SU-DHL-6 (cell line): ENCODE results near the gene PGAM2.
"Not testable (repeated sequence)": the region's sequence is repeated elsewhere in the genome, so short reads cannot be mapped to it uniquely, and the experiment has no call there.

Experiments used
- EZH2phosphoT487 ChIP-seq: fragments of 200-600 bp; sonication (generic), shearing (Covaris generic); conservative IDR thresholded peaks from 2 replicates; pipeline ENCODE4 v1.6.1; 2018; ENCODE audit warnings: mild to moderate bottlenecking, antibody characterized with exemption, low read length, moderate library complexity, mixed read lengths
- TF ChIP-seq, protein P1 (sequence below): fragments of 200-600 bp; sonication (generic); IDR thresholded peaks from one replicate; pipeline ENCODE4 v1.5.1; 2017; ENCODE audit warnings: antibody characterized with exemption, mild to moderate bottlenecking, low read length, moderate library complexity; ENCODE audit not compliant: insufficient read depth, poor library complexity, severe bottlenecking

DNA sequence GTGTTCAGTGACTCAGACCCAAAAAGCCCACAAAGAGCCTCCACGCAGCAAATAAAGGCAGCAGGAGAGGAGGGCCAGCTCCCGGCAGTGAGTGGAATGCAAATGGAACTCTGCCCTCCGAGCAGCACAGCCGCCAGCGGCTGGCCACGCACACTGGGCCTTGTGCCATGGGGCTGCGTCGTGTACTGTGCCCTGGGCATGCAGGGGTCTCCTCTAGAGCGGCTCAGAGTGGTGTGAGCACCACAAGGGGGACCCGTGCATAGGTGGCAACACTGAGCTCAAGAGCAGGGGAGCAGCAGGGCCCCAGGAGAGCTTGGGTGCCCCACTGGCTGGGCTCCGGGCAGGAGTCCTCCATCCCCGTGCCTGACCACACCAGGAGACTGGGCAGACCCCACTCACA, 50.3 kb downstream of the PGAM2 start:
- TF ChIP-seq, protein P1, sequence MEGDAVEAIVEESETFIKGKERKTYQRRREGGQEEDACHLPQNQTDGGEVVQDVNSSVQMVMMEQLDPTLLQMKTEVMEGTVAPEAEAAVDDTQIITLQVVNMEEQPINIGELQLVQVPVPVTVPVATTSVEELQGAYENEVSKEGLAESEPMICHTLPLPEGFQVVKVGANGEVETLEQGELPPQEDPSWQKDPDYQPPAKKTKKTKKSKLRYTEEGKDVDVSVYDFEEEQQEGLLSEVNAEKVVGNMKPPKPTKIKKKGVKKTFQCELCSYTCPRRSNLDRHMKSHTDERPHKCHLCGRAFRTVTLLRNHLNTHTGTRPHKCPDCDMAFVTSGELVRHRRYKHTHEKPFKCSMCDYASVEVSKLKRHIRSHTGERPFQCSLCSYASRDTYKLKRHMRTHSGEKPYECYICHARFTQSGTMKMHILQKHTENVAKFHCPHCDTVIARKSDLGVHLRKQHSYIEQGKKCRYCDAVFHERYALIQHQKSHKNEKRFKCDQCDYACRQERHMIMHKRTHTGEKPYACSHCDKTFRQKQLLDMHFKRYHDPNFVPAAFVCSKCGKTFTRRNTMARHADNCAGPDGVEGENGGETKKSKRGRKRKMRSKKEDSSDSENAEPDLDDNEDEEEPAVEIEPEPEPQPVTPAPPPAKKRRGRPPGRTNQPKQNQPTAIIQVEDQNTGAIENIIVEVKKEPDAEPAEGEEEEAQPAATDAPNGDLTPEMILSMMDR: not testable (repeated sequence)
- not testable (repeated sequence) for TF ChIP-seq EZH2phosphoT487
